Ovary (tissue), 3 donors: ENCODE data around the gene PARD3.

Experiments used
- POLR2A ChIP-seq: fragments of 450-650 bp; IDR thresholded peaks from one replicate; pipeline ENCODE4 v1.6.1; 2017; ENCODE audit warnings: antibody characterized with exemption, mild to moderate bottlenecking, moderate library complexity
- TF ChIP-seq, protein P1 (sequence below), 3 donors: fragments of 450-650 bp in 2 of 3; fragments of 200-600 bp in 1 of 3; IDR thresholded peaks; one replicate each; pipeline versions ENCODE4 v1.5.1 to v1.8.0; 2016 to 2022; ENCODE audit warnings: antibody characterized with exemption in 3 of 3, mild to moderate bottlenecking in 1 of 3
- donor health status: DM: no; HTN: no; CAD: no.

DNA sequence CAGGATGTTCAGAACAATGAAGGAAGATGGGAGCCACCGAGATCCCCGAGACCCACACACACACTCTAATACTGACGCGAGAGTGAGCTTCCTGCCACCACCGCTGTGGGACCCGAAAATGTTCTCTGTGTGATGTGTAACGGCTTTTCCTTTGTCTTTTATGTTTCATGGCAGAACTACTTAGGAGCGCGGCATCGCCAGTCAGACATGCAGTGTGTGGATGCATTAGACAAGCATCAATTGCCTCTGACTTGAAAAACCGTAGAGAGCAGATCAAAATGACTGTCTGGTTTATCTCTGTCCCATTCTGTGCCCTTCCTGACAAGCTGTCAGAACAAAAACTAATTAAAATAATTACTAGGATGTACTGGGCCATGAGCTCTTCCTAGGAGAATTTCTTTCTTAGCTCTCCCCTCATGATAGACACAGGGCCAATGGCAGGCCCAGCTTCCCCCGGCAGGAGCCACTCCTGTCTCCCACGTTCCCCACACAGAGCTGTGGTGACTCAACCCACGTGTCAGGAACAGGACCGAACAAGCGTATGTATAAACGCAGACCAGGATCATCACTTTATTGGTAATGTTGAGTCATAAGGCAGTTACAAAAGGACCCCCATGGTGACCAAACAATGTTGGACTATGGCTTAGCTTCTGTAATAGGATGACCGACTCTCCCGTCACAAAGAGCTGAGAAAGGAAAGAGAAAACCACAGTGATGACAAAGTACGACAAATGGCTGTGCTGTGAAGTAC is 705.0 kb downstream of the PARD3 start:
- TF ChIP-seq, protein P1, sequence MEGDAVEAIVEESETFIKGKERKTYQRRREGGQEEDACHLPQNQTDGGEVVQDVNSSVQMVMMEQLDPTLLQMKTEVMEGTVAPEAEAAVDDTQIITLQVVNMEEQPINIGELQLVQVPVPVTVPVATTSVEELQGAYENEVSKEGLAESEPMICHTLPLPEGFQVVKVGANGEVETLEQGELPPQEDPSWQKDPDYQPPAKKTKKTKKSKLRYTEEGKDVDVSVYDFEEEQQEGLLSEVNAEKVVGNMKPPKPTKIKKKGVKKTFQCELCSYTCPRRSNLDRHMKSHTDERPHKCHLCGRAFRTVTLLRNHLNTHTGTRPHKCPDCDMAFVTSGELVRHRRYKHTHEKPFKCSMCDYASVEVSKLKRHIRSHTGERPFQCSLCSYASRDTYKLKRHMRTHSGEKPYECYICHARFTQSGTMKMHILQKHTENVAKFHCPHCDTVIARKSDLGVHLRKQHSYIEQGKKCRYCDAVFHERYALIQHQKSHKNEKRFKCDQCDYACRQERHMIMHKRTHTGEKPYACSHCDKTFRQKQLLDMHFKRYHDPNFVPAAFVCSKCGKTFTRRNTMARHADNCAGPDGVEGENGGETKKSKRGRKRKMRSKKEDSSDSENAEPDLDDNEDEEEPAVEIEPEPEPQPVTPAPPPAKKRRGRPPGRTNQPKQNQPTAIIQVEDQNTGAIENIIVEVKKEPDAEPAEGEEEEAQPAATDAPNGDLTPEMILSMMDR (IDR thresholded peaks at IDR 0.05), result no peak
- TF ChIP-seq POLR2A, result no peak
